HEK293T (cell line): ENCODE measurements around the gene GGT1.

Experiments used
- BHLHE40 ChIP-seq: fragments of 450-650 bp; IDR thresholded peaks from 2 replicates; pipeline ENCODE4 v1.6.1; 2016; ENCODE audit warnings: mild to moderate bottlenecking, moderate library complexity, borderline replicate concordance
- PKNOX1 ChIP-seq: fragments of 450-650 bp; IDR thresholded peaks from 2 replicates; pipeline ENCODE4 v1.6.1; 2016
- SP1 ChIP-seq: fragments of 450-650 bp; IDR thresholded peaks from 2 replicates; pipeline ENCODE4 v1.6.1; 2017
- SUZ12 ChIP-seq: fragments of 450-650 bp; IDR thresholded peaks from 2 replicates; pipeline ENCODE4 v1.6.1; 2016; ENCODE audit warnings: mild to moderate bottlenecking
- ZNF384 ChIP-seq: fragments of 450-650 bp; IDR thresholded peaks from 2 replicates; pipeline ENCODE4 v1.6.1; 2016

DNA sequence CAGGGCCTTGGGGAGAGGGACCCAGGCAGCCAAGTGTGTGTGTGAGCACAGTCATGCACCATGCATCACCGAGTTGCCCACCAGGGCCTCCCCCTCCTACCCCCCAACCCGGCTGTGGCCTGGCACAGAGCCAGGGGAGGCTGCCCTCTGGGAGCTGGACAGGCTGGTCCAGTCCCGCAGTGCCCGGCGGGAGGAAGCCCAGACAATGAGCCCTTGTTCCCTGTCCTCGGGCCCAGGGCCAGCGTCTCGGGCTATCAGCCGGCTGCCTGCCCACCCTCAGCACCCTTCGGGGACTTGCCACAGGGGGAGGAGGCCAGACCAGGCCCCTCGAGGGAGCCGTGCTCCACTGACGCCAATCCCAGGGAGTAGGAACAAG lies 14.6 kb upstream of the GGT1 start:
- no peak for TF ChIP-seq BHLHE40
- no peak for TF ChIP-seq PKNOX1
- no peak for TF ChIP-seq SP1
- TF ChIP-seq SUZ12, result no peak
- TF ChIP-seq ZNF384, result no peak
